ENCODE measurements around the gene HK2.

HK2 gene

DNA sequence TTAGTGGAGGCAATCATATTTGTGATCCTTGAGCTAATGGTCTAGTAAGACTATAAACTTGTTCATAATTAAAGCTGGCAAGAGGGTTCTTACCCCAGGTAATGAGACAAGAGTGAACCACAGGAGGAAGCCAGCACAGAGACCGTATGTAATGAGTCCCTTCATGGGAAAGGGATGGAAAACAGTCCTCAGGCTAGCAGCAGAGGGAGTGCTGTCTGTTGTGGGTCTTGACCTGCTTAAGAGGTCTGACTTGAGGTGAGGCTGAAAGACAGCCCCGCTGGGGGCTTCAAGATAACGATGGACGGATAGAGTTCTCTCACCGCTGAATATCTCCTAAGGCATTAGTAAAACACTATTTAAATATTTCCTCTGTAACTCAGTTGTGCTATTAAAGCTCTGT lies 108.3 kb downstream of the HK2 start:
- no peak for DNase-seq

Data from fibroblast of skin of right biceps (primary cell).